Measurements from ENCODE around the gene GRM7.

The GRM7 gene

GRCh38 chr3:7504886-7505775 is 644.2 kb downstream of the GRM7 start:
- peaks cover 5 to 6% of the 10 kb centered on the region in 2 donors for H3K9me3 Mint-ChIP-seq
- no peaks in the 10 kb centered on the region for H3K4me1 Mint-ChIP-seq (ENCODE audit: low read depth in 2 of 2)
- H3K27me3 Mint-ChIP-seq = no peaks in the 10 kb centered on the region
- ATAC-seq (replicated peaks) (no peak), DNase-seq (no peak)
- no peaks in the 10 kb centered on the region for H3K36me3 Mint-ChIP-seq (ENCODE audit: insufficient read depth)
- no peak overlapping the region for H3K27ac Mint-ChIP-seq
- no peak overlapping the region for H3K4me3 Mint-ChIP-seq

DNA sequence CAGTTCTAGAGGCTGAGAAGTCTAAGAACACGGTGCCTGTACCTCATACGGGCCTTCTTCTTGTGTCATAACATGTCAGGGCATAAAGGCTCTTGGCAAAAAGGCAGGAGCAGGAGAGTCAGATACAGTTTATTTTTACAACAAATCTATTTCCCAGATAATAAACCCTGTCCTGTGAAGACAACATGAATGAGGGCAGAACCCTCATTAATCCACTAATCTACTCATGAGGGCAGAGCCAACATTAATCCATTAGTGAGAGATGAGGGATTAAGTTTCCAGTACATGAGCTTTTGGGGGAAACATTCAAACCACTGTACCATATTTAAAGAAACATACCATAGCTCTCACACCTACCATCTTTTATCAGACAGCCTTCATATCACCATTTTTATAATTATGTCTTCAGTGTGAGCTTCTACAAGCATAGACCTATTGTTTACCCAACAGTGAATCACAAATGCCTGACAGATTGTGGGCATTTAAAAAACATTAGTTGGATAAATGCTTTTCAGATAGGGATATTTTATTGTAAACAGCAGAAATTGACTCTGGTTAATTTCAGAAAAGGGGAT is 645.8 kb downstream of the GRM7 start:
- Mint-ChIP-seq H3K4me3 (no peak overlapping the region), H3K4me1 (ENCODE audit: low read depth in 2 of 2) (no peaks in the 10 kb centered on the region), H3K27ac (no peak overlapping the region), H3K36me3 (ENCODE audit: insufficient read depth) (no peaks in the 10 kb centered on the region), H3K27me3 (no peaks in the 10 kb centered on the region), H3K9me3 (peaks cover 5 to 6% of the 10 kb centered on the region in 2 donors)
- ATAC-seq (replicated peaks) = no peak
- no peak for DNase-seq

GRCh38 chr3:7508821-7509220 is 647.9 kb downstream of the GRM7 start:
- H3K27me3 Mint-ChIP-seq = no peaks in the 10 kb centered on the region

DNA sequence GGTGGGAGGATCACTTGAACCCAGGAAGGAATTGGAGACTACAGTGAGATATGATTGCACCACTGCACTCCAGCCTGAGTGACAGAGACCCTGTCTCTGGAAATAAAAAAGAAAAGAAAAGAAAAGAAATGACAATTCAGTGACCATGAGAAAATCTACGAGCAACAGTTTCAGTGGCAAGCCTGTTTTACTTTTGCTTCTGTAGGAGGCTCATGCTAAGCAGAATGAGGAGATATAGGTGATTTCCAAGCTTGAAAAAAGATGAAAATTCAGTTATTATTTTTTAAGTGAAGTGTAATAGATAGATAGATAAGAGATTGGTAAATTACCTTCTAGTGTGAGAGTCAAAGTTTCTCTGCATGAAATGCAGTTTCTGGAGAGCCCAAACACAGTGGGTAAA is 651.1 kb downstream of the GRM7 start:
- DNase-seq = no peak
- no peak overlapping the region for H3K27ac Mint-ChIP-seq
- H3K27me3 Mint-ChIP-seq = no peaks in the 10 kb centered on the region
- H3K4me1 Mint-ChIP-seq (ENCODE audit: low read depth in 2 of 2) = no peaks in the 10 kb centered on the region
- ATAC-seq (replicated peaks) = no peak
- H3K36me3 Mint-ChIP-seq (ENCODE audit: insufficient read depth) = no peaks in the 10 kb centered on the region
- H3K4me3 Mint-ChIP-seq = no peak overlapping the region
- no peaks in the 10 kb centered on the region for H3K9me3 Mint-ChIP-seq

More at GRCh38 chr3:7508821-7509220, 647.9 kb downstream of the GRM7 start:
- Mint-ChIP-seq H3K36me3 (ENCODE audit: insufficient read depth) (no peaks in the 10 kb centered on the region), H3K4me3 (no peak overlapping the region), H3K9me3 (peaks cover 5 to 6% of the 10 kb centered on the region in 2 donors), H3K4me1 (ENCODE audit: low read depth in 2 of 2) (no peaks in the 10 kb centered on the region), H3K27ac (no peak overlapping the region)
- ATAC-seq (replicated peaks) = no peak
- no peak for DNase-seq

DNA sequence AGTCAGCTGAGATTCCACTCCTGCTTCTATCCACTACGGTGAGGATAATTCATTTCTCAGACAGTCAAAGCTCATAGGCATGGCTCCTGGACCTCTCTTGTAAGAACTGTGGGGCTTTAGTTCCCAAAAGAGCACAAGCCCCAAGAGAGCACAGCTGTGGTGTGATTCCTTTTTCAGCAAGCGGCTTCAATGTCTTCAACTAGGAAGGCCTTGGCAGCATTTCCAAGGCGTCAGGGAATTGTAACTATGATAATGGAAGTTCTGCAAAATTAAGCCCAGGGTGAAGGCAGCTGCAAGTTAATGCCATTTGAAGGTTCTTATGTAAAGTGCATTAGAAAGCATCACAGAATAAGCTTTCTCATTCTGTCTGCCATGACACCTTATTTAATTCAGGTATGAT is 657.1 kb downstream of the GRM7 start:
- H3K27me3 Mint-ChIP-seq = no peaks in the 10 kb centered on the region
- ATAC-seq (replicated peaks) (no peak), DNase-seq (no peak)
- no peaks in the 10 kb centered on the region for H3K36me3 Mint-ChIP-seq (ENCODE audit: insufficient read depth)
- no peaks in the 10 kb centered on the region for H3K9me3 Mint-ChIP-seq
- no peaks in the 10 kb centered on the region for H3K4me1 Mint-ChIP-seq (ENCODE audit: low read depth in 2 of 2)
- no peak overlapping the region for H3K4me3 Mint-ChIP-seq
- no peak overlapping the region for H3K27ac Mint-ChIP-seq

- ATAC-seq (replicated peaks) = no peak
- H3K27ac Mint-ChIP-seq = no peak overlapping the region
- no peaks in the 10 kb centered on the region for H3K9me3 Mint-ChIP-seq
- H3K4me3 Mint-ChIP-seq = no peak overlapping the region
- H3K27me3 Mint-ChIP-seq = no peaks in the 10 kb centered on the region
- DNase-seq = no peak
- no peaks in the 10 kb centered on the region for H3K36me3 Mint-ChIP-seq (ENCODE audit: insufficient read depth)
- H3K4me1 Mint-ChIP-seq (ENCODE audit: low read depth in 2 of 2) = no peaks in the 10 kb centered on the region
These were observed 657.5 kb downstream of the GRM7 start for GRCh38 chr3:7518456-7518855.

DNA sequence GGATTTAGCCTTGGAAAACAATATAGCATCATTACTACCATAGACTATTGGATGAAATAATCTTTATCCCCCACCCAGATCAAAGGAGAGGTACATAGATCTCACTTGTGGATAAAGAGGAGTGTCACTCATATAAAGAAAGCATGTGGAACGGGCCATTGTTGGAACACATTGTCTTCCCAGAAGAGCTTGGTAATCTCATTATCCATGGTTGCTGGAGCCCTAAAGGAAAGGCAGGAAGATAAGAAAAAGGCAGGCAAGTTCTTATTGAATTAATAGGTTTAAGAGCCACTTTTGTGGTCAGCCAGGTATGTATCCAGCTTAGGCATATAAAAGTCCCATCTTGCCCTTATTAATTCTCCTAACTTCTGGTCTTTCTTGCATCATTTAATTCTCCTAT is 659.1 kb downstream of the GRM7 start:
- Mint-ChIP-seq H3K4me3 (no peak overlapping the region), H3K9me3 (no peaks in the 10 kb centered on the region), H3K27me3 (no peaks in the 10 kb centered on the region), H3K27ac (no peak overlapping the region), H3K4me1 (ENCODE audit: low read depth in 2 of 2) (no peaks in the 10 kb centered on the region), H3K36me3 (ENCODE audit: insufficient read depth) (no peaks in the 10 kb centered on the region)
- ATAC-seq (replicated peaks) = no peak
- no peak for DNase-seq

GRCh38 chr3:7520593-7520992 is 659.7 kb downstream of the GRM7 start:
- Mint-ChIP-seq H3K9me3 (no peaks in the 10 kb centered on the region), H3K27ac (no peak overlapping the region), H3K27me3 (no peaks in the 10 kb centered on the region), H3K4me3 (no peak overlapping the region), H3K36me3 (ENCODE audit: insufficient read depth) (no peaks in the 10 kb centered on the region), H3K4me1 (ENCODE audit: low read depth in 2 of 2) (no peaks in the 10 kb centered on the region)
- no peak for DNase-seq
- no peak for ATAC-seq (replicated peaks)

DNA sequence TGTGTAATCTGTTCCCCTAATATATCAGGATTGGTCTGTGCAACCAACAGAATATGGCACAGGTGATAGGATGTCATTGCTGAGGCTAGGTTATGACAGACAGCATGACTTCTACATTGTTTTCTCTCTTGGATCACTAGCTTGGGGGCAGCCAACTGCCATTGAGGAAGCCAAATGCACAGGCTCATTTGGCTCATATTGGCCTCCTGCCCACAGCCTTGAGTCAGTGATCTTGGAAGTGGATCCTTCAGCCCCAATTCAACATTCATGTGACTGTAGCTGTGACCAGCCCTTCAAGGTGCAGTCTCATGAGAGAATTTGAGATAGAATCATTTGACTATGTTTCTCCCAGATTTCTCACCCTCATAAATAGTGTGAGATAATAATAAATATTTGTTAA is 675.6 kb downstream of the GRM7 start:
- Mint-ChIP-seq H3K9me3 (peaks cover 0 to 2% of the 10 kb centered on the region in 2 donors), H3K4me3 (no peak overlapping the region), H3K27me3 (no peaks in the 10 kb centered on the region), H3K27ac (no peak overlapping the region), H3K36me3 (ENCODE audit: insufficient read depth) (no peaks in the 10 kb centered on the region), H3K4me1 (ENCODE audit: low read depth in 2 of 2) (no peaks in the 10 kb centered on the region)
- ATAC-seq (replicated peaks) (no peak), DNase-seq (no peak)

DNA sequence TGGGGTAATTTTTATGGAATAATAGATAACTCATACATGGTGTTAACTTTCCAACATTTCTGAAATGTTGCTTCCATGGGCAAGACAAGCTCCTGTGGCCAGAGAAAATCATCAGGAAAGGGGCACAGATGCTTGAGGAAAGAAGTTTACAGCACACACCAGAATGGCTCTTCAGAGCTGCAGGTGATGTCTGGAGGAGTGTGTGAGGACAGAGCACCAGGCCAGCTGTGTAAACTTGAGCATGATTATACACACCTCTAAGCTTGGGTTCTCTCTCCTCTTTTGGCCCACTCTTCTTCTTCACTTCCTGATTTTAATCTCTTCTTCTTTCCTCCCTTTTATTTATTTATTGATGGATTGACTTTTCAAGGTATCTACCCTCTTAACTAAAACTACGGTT is 676.0 kb downstream of the GRM7 start:
- Mint-ChIP-seq H3K4me3 (no peak overlapping the region), H3K4me1 (ENCODE audit: low read depth in 2 of 2) (no peaks in the 10 kb centered on the region), H3K27me3 (no peaks in the 10 kb centered on the region), H3K27ac (no peak overlapping the region), H3K36me3 (ENCODE audit: insufficient read depth) (no peaks in the 10 kb centered on the region), H3K9me3 (peaks cover 0 to 2% of the 10 kb centered on the region in 2 donors)
- ATAC-seq (replicated peaks) (no peak), DNase-seq (no peak)

GRCh38 chr3:7543294-7543880 is 682.5 kb downstream of the GRM7 start:
- no peak overlapping the region for H3K27ac Mint-ChIP-seq
- no peak overlapping the region for H3K4me3 Mint-ChIP-seq
- DNase-seq = no peak
- H3K9me3 Mint-ChIP-seq = peaks cover 0 to 4% of the 10 kb centered on the region in 2 donors
- no peaks in the 10 kb centered on the region for H3K4me1 Mint-ChIP-seq (ENCODE audit: low read depth in 2 of 2)
- H3K36me3 Mint-ChIP-seq (ENCODE audit: insufficient read depth) = no peaks in the 10 kb centered on the region
- no peak for ATAC-seq (replicated peaks)
- no peaks in the 10 kb centered on the region for H3K27me3 Mint-ChIP-seq

DNA sequence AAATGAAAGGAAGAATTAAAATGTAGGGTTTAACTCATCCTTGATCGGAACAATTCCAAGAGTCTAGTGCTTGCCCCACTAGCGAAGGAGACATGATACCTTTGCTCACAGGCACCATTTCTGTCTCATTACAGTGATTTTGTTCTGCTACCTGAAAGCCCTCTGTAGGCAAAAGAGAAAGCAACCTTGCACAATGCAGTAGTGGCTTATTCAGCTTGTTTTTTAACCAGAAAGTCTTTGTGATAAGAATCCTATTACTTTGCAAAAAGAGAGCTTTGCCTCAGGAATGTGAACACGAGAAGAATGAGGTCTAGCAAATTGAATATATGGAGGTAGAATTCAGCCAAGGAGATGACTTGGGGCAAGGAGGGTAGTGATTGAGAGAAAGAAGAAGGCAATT is 684.4 kb downstream of the GRM7 start:
- no peaks in the 10 kb centered on the region for H3K36me3 Mint-ChIP-seq (ENCODE audit: insufficient read depth)
- no peaks in the 10 kb centered on the region for H3K27me3 Mint-ChIP-seq
- no peak for ATAC-seq (replicated peaks)
- no peak for DNase-seq
- no peak overlapping the region for H3K27ac Mint-ChIP-seq
- peaks cover 0 to 4% of the 10 kb centered on the region in 2 donors for H3K9me3 Mint-ChIP-seq
- no peaks in the 10 kb centered on the region for H3K4me1 Mint-ChIP-seq (ENCODE audit: low read depth in 2 of 2)
- no peak overlapping the region for H3K4me3 Mint-ChIP-seq

- no peaks in the 10 kb centered on the region for H3K4me1 Mint-ChIP-seq (ENCODE audit: low read depth in 2 of 2)
- no peak overlapping the region for H3K27ac Mint-ChIP-seq
- H3K27me3 Mint-ChIP-seq = no peaks in the 10 kb centered on the region
- H3K36me3 Mint-ChIP-seq (ENCODE audit: insufficient read depth) = no peaks in the 10 kb centered on the region
- H3K9me3 Mint-ChIP-seq = peaks cover 0 to 4% of the 10 kb centered on the region in 2 donors
- DNase-seq (no peak), ATAC-seq (replicated peaks) (no peak)
- no peak overlapping the region for H3K4me3 Mint-ChIP-seq
These were observed 685.3 kb downstream of the GRM7 start for GRCh38 chr3:7546253-7546652.

- Mint-ChIP-seq H3K27ac (no peak overlapping the region), H3K9me3 (peaks cover 1 to 3% of the 10 kb centered on the region in 2 donors), H3K4me1 (ENCODE audit: low read depth in 2 of 2) (no peaks in the 10 kb centered on the region), H3K27me3 (no peaks in the 10 kb centered on the region), H3K36me3 (ENCODE audit: insufficient read depth) (no peaks in the 10 kb centered on the region), H3K4me3 (no peak overlapping the region)
- ATAC-seq (replicated peaks) = no peak
- DNase-seq = no peak
These were observed 686.9 kb downstream of the GRM7 start for GRCh38 chr3:7547826-7548225.
